HG02970 (cell line): ENCODE data around the gene MATN1.

Source experiments
- ATAC-seq: cut with Tn5 transposase; IDR thresholded peaks from one replicate; pipeline ENCODE4 v1.9.1; 2021; ENCODE audit warnings: mild to moderate bottlenecking, moderate library complexity, moderate number of reproducible peaks; ENCODE audit not compliant: unreplicated experiment, low FRiP score

Gene MATN1

GRCh38 chr1:30720271-30721223 is 2.8 kb downstream of the MATN1 start:
- ATAC-seq = no peak

GRCh38 chr1:30719406-30720270 is 3.7 kb downstream of the MATN1 start:
- ATAC-seq = no peak

GRCh38 chr1:30718636-30719405 is 4.6 kb downstream of the MATN1 start:
- ATAC-seq = peak; percentile 62

GRCh38 chr1:30718091-30718635 is 5.2 kb downstream of the MATN1 start:
- peak; percentile 74 for ATAC-seq

- no peak for ATAC-seq
Measured at GRCh38 chr1:30716646-30717045, 6.7 kb downstream of the MATN1 start.

GRCh38 chr1:30715886-30716285 is 7.5 kb downstream of the MATN1 start:
- ATAC-seq = no peak

GRCh38 chr1:30715216-30715615 is 8.2 kb downstream of the MATN1 start:
- no peak for ATAC-seq

- ATAC-seq = no peak
Measured at GRCh38 chr1:30714536-30715090, 8.8 kb downstream of the MATN1 start.

- ATAC-seq = no peak
Measured at GRCh38 chr1:30714025-30714424, 9.4 kb downstream of the MATN1 start.

GRCh38 chr1:30713311-30713710 is 10.1 kb downstream of the MATN1 start:
- no peak for ATAC-seq

- ATAC-seq = no peak
Measured at GRCh38 chr1:30712583-30712982, 10.8 kb downstream of the MATN1 start.

- no peak for ATAC-seq
Measured at GRCh38 chr1:30710407-30710806, 13.0 kb downstream of the MATN1 start.

- ATAC-seq = no peak
Measured at GRCh38 chr1:30708361-30708728, 15.0 kb downstream of the MATN1 start.

GRCh38 chr1:30707412-30708360 is 15.7 kb downstream of the MATN1 start:
- no peak for ATAC-seq

- no peak for ATAC-seq
Measured at GRCh38 chr1:30706528-30706927, 16.9 kb downstream of the MATN1 start.

- no peak for ATAC-seq
Measured at GRCh38 chr1:30705698-30706097, 17.7 kb downstream of the MATN1 start.

- ATAC-seq = no peak
Measured at GRCh38 chr1:30704765-30705509, 18.4 kb downstream of the MATN1 start.

GRCh38 chr1:30704271-30704670 is 19.1 kb downstream of the MATN1 start:
- ATAC-seq = no peak
